ENCODE results near the gene OCRL.
"Not testable (repeated sequence)": the region's sequence is repeated elsewhere in the genome, so short reads cannot be mapped to it uniquely, and the experiment has no call there.

OCRL gene

DNA sequence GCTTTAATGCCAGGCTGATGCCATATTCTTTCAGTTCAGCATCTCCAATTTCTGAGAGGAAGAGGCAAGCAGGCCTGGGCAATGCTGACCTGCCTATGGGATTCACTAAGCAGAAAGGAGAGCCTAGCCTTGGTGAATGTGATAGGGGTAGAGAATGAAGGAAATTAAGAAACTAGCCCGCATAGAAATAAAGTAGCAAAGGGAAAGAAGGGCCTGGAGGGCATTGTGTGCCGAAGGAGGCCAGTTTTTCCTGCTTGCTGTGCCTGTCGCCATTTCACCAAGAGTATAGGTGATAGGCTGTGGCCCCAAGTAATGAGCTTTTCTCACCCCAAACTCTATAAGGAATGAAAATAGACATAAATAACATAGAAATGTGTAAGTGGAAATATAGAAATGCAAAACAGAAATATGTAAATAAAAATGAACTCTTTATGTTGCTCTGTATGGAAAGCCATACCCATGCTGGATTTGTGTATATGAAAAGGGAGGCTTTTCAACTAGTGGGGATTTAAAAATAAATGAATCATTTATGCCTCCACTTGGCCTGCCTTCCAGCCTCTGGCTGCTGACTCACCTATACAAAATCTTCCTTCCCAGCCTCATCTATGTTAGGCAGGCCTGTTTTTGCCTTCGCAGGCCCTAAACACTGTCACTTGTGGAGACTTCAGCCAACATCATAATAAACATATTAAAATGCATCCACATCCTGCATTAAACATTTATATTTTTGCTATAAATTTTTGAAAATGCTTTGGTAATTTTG, 5.1 kb upstream of the OCRL start:
- no peak for ATAC-seq
- no peak for DNase-seq

DNA sequence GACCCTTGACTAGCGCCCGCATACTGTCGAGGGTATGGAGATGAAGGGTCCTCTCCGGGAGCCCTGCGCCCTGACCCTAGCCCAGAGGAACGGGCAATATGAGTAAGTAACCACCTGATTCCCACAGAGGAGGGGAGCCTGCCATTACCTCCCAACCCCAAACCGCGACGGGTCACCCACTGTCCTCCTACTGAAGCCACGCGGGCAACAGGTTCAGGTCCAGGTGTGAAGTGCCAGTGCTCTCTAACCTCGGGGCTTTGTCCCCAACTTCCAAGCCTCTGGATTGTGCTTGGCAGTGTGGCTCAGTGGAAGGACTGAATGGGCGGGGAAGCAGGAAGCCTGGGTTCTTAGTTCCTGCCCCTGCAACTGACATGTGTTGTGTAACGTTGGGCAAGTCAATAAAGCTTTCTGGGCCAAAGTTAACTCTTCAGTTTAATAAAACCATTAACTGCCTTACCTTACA, 694 bp downstream of the OCRL start:
- DNase-seq (peak; percentile 4), ATAC-seq (no peak)

DNA sequence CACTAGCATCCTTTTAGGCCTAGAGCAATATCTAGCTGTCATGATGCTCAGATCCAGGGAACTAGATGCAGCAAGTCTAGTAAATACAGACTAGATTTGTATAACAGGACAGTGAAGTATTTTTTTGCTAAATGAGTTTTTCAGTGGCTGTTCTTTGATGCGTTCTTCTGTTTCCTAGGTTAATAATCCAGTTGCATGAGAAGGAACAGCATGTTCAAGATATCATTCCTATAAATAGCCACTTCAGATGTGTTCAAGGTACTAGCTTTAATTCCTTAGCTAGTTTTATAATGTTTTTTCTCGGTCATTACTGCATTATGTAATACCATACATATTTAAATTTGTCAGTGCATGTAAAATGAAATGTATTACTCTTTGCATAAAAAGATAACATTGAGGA, 4.7 kb downstream of the OCRL start:
- DNase-seq (no peak), ATAC-seq (no peak)

DNA sequence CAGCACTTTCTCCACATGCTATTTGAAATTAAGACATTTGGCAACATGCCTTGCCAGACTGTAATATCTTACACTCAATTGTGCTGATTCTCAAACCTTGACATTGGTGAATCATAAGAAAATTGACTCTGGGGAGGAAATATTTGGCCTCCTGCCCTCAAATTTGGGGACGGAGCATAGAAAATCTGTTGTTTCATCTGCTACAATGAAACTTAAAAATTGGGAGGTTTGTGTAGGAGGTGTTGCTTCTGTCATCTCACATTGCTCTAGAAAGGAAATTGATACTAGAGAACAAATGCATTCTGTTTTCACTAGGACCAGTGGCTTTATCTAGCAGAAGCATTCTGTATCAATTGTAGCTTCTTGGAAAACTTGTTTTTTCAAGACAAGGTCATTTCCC, 5.3 kb downstream of the OCRL start:
- ATAC-seq: no peak
- DNase-seq: no peak

DNA sequence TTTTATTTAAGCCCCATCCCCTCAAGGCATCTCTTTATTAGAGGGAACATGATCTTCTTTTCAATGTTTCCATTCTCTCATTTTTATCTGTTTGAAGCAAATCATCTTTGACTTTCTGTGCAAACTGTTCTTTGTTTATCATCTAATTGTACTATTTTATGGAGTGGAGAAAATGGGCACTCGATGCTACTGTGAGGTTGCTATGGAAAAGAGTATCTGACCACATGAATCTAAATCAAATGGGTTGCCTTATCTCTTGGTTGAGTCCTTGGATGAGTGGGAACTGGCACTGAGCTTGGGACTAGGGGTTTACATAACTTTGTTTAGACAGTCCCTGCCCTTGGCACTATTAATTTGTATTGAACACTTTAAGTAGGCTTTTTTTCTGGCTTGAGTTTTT, 9.1 kb downstream of the OCRL start:
- no peak for ATAC-seq
- DNase-seq: no peak

DNA sequence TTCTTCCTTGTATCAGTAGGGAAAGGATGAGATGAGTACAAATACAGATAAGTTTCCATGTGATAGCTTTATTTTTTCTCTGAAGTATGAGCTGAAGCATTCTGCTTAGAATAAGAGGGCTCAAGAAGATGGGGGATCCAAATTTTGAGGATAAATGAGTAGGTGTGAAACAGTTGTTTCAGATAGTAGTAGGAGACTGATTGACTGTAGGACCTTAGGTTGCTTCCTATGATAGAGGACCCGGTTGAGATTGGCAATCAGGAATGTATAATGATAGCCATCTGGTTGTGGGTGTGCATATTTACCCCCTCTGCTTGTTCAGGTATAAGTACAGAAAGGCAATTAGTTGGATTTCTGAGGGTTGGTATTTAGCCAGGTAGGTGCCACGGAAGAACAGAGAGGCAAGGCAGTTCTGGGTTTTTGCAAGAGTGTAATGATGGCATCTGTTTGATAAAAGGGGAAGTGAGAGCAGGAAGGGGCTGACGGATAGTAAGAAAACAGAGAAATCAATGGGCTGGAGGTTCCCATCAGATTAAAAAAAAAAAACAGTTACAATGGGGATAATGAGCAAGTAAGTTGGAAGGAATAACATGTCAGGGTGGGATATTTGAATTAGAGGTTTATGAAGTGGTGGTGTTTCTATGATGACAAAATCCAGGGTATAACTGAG, 13.7 kb downstream of the OCRL start:
- no peak for DNase-seq
- ATAC-seq: no peak

DNA sequence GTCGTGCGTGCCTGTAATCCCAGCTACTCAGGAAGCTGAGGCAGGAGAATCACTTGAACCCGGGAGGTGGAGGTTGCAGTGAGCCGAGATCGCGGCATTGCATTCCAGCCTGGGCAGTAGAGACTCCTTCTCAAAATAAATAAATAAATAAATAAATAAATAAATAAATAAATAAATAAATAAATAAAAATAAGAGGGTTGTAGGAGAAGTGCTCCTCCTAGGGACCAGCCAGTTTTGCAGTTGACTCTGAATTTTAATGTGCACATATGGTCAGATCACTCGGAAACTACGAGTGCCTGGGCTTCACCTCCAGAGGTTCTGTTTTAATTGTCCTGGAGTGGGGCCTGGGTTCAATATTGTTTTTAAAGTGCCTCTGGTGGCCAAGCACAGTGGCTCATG, 14.8 kb downstream of the OCRL start:
- DNase-seq, ATAC-seq: not testable (repeated sequence)

DNA sequence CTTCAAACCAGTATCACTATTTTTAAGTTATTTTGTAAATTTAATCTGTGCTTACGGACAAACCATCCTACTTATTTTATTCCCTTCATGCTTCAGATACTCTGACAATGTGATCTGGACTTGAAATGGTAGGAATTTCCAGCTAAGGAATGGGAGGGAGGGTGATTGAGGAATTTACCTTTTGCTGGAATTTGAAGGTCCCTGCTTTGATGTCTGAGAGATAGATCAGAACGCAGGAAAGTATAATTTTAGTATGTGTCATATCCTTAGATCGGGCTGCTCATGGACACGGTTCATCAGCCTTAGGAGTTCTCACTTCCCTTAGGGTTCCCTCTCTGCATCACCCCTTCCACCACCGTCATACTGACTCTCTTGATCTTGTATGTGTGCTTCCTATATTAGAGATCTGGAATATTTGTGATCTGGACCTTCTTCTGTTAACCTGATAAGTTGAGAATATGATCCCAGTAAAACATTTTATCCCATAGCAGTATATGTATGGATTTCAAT, 16.8 kb downstream of the OCRL start:
- DNase-seq: no peak
- ATAC-seq: no peak

DNA sequence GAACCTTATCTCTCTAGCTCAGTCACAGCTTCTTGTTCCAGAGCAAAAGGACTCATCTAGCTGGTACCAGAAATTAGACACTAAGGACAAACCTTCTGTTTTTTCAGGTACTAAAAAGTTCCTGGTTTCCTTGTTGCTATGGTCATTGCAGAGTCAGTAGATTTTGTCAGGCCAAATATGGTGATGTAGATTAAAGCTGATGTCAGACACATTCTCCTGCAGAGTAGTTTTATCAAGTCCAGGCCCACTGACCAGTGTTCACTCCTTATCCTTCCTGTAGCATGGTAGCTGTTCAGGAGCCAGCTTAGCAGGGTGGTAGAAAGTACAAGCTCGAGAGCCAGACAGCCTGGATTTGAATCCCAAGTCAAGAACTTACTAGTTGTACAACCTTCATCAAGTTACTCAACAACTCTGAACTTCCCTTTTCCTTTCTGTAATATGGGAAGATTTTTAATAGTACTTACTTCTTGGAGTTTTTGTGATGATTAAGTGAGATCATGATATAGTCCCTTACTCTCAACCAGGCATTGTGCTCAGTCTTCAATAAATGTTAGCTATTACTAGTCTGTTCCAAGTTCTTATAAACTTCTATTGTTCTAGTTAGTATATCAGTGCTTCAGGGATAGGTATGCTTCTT, 17.9 kb downstream of the OCRL start:
- no peak for ATAC-seq
- DNase-seq: no peak

DNA sequence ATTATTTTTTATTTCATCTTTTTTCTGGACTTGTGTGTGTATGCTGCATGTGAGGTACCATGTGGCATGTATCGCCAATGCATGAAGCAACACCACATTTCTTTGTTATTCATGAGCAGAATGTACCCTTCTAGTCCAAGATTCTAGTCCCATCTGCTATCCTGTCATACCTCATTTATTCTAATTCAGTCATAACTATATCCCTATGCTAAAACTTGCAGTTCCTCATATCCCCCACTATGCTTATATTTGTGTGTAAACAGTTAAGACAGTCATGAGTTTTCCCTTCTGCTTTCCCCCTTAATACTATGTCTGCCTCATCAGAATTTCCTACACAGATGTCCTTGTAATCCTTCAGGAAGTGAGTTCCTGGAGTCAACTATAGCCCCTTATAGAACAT, 19.7 kb downstream of the OCRL start:
- ATAC-seq (no peak), DNase-seq (no peak)

DNA sequence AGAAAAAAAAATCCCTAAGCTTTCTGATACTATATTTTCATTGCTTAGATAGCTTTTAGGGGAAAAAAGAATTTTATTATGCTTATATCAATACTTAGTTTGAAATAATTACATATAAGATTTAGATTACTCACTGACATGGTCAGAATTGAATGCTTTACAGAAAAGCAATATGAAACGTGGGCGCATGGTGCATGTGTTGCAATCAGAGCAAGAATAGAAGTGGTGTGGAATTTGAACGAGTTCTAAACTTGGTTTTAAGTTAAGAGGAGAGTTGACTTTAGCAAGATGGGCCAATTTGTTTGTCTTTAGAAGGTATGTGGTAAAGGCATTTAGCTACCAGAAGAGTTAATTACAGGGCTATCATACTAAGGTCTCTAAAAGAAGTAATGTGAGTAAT, 21.4 kb downstream of the OCRL start:
- ATAC-seq (no peak), DNase-seq (no peak)

DNA sequence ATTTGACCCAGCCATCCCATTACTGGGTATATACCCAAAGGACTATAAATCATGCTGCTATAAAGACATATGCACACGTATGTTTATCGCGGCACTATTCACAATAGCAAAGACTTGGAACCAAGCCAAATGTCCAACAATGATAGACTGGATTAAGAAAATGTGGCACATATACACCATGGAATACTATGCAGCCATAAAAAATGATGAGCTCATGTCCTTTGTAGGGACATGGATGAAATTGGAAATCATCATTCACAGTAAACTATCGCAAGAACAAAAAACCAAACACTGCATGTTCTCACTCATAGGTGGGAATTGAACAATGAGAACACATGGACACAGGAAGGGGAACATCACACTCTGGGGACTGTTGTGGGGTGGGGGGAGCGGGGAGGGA, 24.3 kb downstream of the OCRL start:
- not testable (repeated sequence) for ATAC-seq, DNase-seq

DNA sequence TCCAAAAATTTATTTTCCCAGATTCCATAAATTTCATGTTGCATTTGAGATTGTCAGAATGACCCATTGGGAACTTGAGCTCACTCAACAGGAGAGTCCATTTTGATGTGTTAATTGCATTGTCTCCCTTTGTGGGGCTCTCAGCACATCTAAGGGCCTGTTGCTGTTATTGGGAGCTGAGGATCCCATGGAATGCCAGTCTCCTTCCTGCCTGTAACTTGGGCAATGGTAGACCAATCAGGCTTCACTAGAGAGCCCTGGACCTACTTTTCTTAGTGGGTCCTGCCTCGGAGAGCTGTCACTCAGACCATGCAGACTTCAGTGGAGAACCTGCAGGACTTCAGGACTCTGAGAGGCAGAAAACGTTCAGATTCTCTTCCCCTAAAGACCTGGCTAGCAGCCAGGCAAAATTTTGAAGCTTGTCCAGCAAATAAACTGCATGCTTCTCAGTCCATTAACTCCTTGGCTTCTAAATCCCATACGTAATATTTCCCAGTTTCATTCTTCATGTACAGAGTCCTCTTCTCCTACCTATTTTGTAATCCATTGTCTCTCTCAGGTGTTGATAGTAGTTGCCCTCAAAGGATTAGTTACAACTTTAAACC, 25.1 kb downstream of the OCRL start:
- DNase-seq: no peak
- ATAC-seq: no peak

DNA sequence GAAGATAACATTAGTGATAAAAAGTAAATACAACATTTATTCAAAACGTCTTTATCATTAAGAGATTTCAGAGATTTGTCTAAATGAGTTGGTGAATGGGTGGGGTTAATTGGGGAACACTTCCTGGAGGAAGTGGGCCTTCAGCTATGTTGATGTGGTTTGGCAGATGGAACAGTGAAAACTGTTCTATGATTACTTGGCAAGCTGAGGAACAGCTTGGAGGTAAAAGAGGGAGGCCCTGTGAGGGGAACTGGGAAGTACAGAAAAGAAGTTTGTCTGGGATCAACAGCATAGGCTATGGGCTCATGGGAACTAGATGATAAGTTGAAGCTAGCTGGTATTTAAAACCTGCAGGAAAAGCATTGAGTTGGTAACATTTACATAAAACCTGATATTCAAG, 26.0 kb downstream of the OCRL start:
- no peak for DNase-seq

DNA sequence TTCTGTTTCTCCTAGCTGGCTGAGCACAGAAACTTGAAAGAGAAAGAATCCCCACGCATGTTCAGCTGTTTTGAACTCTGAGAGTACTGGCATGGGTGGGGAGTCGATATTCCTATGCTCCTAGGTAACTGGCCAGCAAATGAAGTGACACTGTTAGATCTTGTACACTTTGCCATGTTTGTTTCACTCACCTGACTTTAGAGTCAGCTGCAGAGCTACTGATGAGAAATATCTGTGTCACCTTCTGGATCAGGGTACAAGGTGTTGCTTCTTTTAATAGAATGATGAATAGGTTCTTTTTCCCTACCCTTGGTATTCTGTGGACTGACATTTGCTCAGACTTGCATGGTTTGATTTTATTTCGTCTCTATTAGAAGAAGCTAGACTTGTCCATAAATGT, 28.3 kb downstream of the OCRL start:
- ATAC-seq: no peak
- no peak for DNase-seq

More for the DNA sequence above, 26.0 kb downstream of the OCRL start:
- ATAC-seq: no peak

DNA sequence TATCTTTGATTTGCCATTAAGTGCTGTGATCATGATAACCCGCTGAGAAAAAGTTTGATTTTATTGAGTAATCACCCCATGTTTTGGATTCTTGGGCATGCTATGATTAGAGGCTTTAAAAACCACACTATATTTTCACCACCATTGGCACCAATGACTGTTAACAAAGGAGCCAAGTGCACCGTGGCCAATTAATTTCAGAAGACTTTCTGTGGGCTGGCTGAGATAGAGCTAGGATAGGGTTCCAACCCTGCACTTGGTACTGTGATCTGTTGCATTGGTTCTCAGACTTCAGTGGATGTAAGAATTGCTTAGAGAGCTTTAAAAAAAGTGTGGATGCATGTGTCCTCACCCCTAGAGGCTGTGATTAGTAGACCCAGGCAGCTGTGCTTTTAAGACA, 32.4 kb downstream of the OCRL start:
- DNase-seq (no peak), ATAC-seq (no peak)

DNA sequence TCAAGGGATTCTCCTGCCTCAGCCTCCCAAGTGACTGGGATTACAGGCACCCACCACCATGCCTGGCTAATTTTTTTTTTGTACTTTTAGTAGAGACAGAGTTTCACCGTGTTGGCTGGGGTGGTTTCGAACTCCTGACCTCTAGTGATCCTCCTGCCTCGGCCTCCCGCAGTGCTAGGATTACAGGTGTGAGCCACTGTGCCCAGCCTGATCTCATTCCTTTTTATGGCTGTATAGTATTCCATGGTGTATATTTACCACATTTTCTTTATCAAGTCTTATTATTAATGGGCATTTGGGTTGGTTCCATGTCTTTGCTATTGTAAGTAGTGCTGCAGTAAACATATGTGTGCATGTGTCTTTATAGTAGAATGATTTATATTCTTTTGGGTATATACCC, 33.6 kb downstream of the OCRL start:
- not testable (repeated sequence) for DNase-seq, ATAC-seq

DNA sequence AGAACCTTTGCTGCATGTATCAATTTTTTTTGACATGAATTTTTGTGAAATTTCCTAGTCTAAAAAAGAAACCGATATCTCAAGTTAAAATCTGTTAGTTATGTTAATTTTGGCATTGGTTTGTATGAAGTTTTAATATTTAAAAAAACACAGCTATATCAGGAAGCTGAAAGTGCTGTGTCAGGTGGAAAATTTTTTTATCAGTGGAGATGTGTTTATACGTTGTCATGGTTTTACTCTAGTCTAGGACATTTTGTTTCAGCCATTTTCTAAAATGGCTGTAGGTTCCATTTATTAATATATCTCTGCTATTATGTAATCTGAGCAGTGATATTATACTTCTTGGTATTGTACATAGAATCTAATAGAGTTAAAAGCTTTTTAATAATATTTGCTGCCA, 34.2 kb downstream of the OCRL start:
- ATAC-seq: no peak
- DNase-seq: no peak

DNA sequence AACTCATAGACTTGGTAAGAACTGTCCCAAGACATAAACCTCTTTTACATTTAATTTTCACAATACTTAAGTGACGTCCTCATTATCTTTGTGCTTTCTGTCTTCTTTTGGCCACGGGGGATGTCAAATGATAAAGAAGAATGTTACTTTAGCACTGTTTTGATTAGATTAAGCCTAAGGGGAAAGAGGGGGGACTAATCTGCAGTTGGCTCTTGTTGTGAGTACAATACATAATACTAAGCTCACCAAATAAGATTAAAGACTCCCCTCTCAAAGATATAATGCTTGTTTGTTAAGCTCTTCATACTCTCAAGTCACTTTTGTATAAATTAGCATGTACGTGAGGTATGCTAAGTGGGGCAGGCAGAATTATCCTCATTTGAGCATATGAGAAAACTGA, 36.5 kb downstream of the OCRL start:
- ATAC-seq: no peak
- no peak for DNase-seq

DNA sequence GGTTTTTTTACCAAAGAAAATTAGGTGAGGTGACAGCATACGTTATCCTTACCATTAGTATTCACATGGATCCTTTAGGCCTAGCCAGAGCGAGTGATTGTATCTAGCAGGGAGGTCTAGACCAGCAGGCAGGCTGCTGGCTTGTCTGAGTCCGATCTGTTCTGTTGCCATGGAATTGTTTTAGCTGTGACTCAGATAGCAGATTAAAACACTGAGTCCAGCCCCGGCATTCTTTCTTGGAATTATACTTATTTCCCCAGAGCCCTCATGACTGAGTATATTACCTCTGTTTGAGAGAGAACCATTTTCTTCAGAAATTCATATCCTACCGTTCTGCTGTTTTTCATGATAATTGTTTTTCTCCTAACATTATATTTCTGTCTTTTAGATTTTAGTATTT, 37.4 kb downstream of the OCRL start:
- ATAC-seq (no peak), DNase-seq (no peak)

DNA sequence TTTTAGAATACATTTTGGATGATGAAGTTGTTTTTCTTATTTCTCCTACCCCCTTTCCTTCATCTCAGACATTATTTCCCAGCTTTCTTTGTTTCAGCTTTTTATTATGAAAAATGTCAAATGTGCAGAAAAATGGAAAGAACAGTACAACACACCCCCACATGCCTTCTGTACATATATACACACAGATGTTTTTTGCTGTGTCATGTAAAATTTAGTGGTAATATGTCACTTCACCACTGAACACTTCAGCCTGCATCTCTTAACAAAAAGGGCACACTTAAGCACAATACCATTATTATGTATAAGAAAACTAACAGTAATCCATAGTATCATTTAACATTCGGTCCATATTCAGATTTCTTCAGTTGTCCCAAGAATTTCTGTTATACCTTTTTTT, 37.8 kb downstream of the OCRL start:
- DNase-seq: no peak
- no peak for ATAC-seq

DNA sequence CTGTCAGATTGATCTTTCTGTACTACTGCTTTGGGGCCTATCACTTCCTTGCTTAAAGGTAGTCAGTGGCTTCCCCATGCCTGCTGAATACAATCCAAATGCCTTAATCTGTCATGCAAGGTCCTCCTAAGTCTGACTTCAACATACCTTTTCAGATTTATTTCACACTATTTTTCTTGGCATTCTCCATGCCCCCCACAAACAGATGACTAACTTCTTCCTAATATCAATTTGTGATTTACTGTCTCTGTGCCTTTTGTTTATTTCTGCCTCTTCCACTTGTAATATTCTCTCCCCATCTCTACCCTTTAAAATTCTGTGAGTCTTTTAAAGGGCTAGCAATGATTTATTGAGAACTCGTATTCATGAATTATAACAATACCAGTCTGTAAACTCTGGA, 41.8 kb downstream of the OCRL start:
- ATAC-seq (no peak), DNase-seq (no peak)

DNA sequence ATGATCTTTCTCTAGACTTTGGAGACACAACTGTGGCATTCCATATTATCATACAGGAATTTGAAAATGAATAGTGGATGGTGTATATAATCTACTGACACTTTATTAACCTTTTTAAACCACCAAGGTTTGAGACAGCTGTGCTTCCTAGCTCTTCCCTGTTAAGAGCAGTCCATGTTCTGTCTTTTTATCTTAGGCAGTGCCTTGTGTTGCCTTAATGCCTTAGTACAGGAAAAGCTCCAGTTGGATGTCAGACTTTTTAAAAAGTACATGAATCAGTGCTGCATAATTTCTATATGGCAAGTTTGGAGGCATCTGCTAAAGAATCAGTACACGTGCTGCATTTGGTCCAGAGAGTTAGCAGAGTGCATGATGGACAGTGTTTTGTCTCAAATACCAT, 45.1 kb downstream of the OCRL start:
- no peak for DNase-seq

More for the DNA sequence above, 45.1 kb downstream of the OCRL start:
- no peak for ATAC-seq
